ENCODE data around the gene CFAP91.

CFAP91 gene

GRCh38 chr3:119702530-119703527 lies at the start of gene CFAP91:
Gene CFAP91 (plus strand): TSS chr3:119703022. CDS start chr3:119703099, 77 bp downstream.
- peak; percentile 93 for DNase-seq (ENCODE audit: low read depth)
- peak within 1 kb of the TSS; percentile 46 for H3K4me3 ChIP-seq (ENCODE audit: low read depth, low read length)

GRCh38 chr3:119653876-119654275 lies 48.9 kb upstream of the CFAP91 start:
- no peak for DNase-seq (ENCODE audit: low read depth)
- no peak for TF ChIP-seq CTCF (IDR thresholded peaks at IDR 0.05; ENCODE audit: insufficient read depth, low read depth, low read length, missing control alignments)

More at GRCh38 chr3:119702530-119703527, at the start of gene CFAP91:
- no peak for TF ChIP-seq CTCF (IDR thresholded peaks at IDR 0.05; ENCODE audit: insufficient read depth, low read depth, low read length, missing control alignments)

GRCh38 chr3:119657887-119658702 lies 44.7 kb upstream of the CFAP91 start:
- no peak for TF ChIP-seq CTCF (IDR thresholded peaks at IDR 0.05; ENCODE audit: insufficient read depth, low read depth, low read length, missing control alignments)
- no peak overlapping the region for H3K4me3 ChIP-seq (ENCODE audit: low read depth, low read length)
- DNase-seq (ENCODE audit: low read depth), result peak; percentile 39

More at GRCh38 chr3:119653876-119654275, 48.9 kb upstream of the CFAP91 start:
- no peak overlapping the region for H3K4me3 ChIP-seq (ENCODE audit: low read depth, low read length)

- no peak overlapping the region for H3K4me3 ChIP-seq (ENCODE audit: low read depth, low read length)
- TF ChIP-seq CTCF (IDR thresholded peaks at IDR 0.05; ENCODE audit: insufficient read depth, low read depth, low read length, missing control alignments), result no peak
- DNase-seq (ENCODE audit: low read depth), result no peak
These were observed 43.8 kb upstream of the CFAP91 start for GRCh38 chr3:119658994-119659393.

GRCh38 chr3:119659606-119660291 lies 43.1 kb upstream of the CFAP91 start:
- no peak overlapping the region for H3K4me3 ChIP-seq (ENCODE audit: low read depth, low read length)
- no peak for TF ChIP-seq CTCF (IDR thresholded peaks at IDR 0.05; ENCODE audit: insufficient read depth, low read depth, low read length, missing control alignments)
- DNase-seq (ENCODE audit: low read depth), result no peak

Data from GM12865 (cell line).